GM18526 (cell line): ENCODE measurements around the gene DNMT1.

Experiments used
- POLR2A ChIP-seq: IDR thresholded peaks from 3 replicates; pipeline ENCODE4 v1.6.1; 2011; ENCODE audit not compliant: insufficient read length; ENCODE audit errors: extremely low read depth

The DNMT1 gene

DNA sequence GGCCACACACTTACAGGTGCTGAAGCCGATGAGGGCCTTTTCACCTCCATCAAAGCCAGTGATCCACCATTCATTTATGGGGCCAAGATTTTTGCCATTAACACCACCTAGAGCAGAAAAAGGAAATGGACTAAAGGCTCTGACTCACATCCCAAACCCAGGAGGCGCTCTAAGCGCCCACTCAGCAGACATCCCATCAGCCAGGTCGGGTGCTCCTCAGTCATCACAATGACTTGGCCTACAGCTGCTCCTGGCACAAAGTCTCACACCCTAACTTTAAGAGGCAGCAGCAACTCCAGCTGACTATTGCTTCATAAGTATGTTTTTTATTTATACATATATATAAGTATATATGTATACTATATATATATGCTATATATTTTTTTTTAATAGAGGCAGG lies 38.9 kb downstream of the DNMT1 start:
- no peak for TF ChIP-seq POLR2A

GRCh38 chr19:10152100-10152499 lies 42.7 kb downstream of the DNMT1 start:
- no peak for TF ChIP-seq POLR2A

- TF ChIP-seq POLR2A: no peak
Measured at GRCh38 chr19:10151521-10151920, 43.2 kb downstream of the DNMT1 start.

- TF ChIP-seq POLR2A: no peak
Measured at GRCh38 chr19:10149427-10149826, 45.3 kb downstream of the DNMT1 start.

DNA sequence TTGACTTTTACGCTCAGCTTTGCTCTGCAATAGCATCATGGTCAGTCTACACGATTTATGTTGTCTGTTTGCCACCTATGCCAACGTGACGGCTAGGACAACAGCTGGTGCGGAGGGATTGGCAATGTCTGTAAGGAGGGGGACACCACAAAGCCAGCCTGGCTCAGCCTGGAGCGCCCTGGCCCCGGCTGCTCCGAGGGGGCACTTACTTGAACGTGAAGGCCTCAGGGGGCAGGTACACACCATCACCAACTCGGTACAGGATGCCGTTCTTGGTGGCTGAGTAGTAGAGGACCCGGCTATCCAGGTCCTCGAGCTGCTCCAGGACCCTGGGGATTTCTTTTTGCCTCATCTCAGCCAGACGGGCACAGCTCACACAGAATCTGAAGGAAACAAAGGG lies 48.6 kb downstream of the DNMT1 start:
- no peak for TF ChIP-seq POLR2A

GRCh38 chr19:10145031-10145430 lies 49.7 kb downstream of the DNMT1 start:
- no peak for TF ChIP-seq POLR2A

GRCh38 chr19:10144361-10144760 lies 50.4 kb downstream of the DNMT1 start:
- TF ChIP-seq POLR2A: no peak

DNA sequence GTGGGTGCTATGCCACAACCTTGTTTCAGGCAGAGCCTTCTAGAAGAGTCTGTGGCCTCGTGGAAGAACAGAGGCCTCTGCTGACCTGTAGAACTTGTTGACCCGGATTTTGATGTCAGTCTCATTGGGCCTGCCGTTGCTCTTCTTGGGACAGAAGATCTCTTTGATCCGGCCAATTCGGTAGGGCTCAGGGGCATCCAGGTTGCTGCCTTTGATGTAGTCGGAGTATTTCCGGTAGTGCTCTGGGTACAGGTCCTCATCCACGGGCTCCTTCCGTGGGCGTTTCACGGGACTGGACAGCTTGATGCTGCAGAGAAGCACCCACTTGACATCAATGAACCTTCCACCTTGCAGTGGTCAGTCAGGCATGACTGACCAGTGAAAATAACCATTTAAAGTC lies 51.1 kb downstream of the DNMT1 start:
- TF ChIP-seq POLR2A: no peak

DNA sequence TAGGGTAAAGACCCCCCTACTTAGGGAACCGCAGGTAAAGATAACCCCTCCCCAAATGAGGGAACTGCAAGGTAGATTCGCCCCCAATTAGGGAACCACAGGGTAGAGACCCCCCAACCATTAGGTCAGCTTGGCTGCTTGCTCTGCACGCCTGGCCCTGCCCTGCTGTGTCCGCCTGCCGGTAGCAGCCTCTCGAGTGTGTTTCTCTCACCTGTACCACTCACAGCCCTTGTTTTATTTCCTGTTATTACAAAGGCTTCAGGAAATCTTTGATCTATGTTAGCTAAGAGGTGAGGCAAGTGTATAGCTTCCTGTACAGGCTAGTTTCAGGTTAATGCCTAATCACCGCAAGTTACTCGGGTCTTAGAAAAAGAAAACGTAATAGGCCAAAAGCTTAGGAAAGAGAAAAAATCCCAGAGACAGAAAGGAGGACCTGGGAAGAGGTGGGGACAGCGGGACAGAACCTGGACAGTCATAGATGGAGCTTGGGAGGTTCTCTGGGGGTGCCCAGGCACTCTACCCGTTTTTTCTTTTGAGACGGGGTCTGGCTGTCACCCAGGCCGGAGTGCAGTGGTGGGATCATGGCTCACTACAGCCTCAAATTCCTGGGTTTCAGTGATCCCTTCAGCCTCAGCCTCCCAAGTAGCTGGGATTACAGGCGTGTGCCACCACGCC lies 51.9 kb downstream of the DNMT1 start:
- TF ChIP-seq POLR2A: no peak

DNA sequence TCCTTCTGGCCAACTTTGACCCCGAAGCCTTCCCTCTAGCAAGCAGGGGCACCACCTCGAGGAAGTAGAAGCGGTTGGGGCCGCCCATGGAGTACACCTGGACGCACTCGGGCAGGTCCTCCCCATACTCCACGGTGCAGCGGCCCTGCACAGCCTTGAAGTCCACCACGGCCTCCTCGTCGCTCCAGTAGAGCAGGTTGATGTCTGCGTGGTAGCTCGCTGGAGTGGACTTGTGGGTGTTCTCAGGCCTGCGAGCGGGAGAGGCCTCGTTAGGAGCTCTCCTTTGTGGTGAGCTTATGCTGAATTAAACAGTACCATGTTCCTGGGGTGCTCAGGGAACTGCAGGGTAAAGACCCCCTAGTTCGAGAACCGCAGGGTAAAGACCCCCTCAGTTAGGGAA lies 52.8 kb downstream of the DNMT1 start:
- no peak for TF ChIP-seq POLR2A

- TF ChIP-seq POLR2A: no peak
Measured at GRCh38 chr19:10141479-10141878, 53.3 kb downstream of the DNMT1 start.

DNA sequence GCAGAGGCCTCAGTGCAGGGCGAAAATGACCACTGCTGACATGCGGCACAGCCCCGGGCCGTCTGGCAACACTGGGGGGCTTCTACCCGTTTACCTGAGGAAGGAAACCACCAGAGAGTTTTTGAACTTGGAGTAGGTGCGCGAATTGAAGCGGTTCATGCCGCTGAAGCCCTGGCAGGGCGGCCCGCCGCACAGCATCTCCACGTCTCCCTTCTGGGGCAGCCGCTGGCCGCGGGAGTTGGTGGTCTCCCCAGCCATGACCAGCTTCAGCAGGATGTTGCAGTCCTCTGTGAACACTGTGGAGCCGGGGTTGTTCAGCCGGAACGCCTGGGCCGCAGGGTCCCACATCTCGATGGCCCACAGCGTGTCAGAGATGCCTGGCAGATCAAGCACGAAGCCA lies 54.8 kb downstream of the DNMT1 start:
- no peak for TF ChIP-seq POLR2A

DNA sequence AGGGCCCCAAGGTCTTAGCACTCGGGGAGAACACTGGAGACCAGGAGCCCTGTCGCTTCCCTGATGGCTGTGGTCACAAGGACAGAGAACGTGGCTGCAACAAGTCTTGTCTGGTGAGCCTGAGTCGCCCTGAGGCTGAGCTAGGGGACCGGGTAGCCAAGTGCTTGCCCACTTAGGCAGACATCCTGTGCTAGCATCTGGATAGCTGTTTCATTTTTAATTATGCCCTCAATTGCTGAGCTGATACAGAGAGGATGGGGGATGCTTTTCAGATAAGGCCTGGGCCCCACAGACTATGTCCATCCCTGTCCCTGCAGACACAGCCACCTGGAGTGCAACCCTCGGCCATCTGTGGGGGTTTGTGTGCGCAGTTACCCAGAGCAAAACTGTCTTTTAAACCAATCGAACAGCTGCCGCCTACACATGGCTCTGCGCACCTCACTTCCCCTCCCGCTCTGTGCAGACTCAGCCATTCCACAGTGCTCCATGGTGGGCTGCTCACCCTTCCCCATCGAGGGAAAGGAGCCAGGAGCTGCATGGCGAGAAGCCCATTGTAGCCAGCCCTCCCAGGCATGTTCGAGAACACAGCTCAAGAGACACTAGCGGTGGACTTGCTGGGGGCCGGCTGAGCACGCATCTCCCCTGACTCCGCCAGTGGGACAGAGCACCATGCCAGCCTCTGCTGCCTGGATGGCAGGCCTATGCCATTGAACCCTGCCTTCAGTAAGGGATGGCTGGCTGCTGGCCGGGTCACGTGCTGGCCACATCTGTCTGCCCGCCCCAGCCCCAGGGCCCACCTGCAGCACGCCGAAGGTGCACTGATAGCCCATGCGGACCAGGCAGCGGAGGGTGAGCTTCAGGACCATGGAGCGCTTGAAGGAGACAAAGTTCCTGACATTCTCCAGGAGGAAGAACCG lies 55.6 kb downstream of the DNMT1 start:
- no peak for TF ChIP-seq POLR2A

DNA sequence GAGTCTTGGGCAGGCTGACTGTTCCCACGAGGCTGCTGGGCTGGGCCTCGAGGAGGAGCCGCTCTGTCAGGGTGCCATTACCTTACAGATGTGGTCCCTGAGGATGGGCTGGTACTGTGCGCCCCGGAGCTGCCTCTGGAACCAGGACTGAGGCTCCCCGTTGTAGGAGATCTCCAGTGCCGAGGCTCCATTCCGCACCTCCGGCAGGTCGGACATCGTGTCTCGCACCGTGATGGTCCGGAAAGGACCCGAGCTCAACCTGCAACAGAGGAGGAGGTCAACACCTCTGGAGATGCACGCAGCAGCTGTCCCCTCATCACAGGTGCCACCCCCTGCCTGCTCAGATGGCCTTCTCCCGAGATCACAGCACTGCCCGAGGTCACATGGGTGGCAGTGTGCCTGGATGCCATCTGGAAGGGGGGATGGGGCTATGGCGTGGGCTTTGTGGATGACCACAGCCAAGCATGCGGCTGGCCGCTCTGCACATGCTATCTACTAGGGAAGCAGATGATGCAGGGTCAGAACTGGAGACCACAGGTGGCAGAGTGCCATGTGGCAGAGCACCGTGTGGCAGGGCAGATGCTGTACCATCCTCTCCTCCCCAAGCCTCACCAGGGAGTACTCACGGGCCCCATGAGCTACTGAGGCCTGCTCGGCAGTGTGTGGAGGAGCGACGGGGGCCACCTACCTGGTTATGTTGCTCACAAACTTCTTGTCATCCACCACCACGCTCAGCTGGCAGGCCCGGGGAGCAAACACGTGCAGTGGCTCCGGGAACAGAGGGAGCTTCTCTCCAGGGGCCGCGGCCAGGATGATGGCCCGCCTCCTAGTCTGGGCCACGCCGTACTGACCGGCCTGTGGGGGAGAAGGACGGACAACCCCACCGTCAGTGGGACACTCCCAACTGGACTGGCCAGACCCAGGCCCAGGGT lies 56.7 kb downstream of the DNMT1 start:
- TF ChIP-seq POLR2A: no peak

- TF ChIP-seq POLR2A: no peak
Measured at GRCh38 chr19:10136936-10137335, 57.8 kb downstream of the DNMT1 start.
